ENCODE results near the gene SPIRE2.

GRCh38 chr16:89883346-89884040 is 55.2 kb downstream of the SPIRE2 start:
- TF ChIP-seq CTCF (IDR thresholded peaks at IDR 0.05) (no peak), EP300 (IDR thresholded peaks at IDR 0.05) (no peak), POLR2A (IDR thresholded peaks at IDR 0.05) (no peak)

All from gastroesophageal sphincter (tissue), 3 donors.